Sigmoid colon (tissue), 4 donors: ENCODE data around the gene NLRP5.

Experiments
- EP300 ChIP-seq, 4 donors: sonication (generic); formaldehyde crosslinking; IDR thresholded peaks; one replicate each; pipeline ENCODE4 v1.6.1; 2017; ENCODE audit warnings: antibody characterized with exemption in 4 of 4
- POLR2AphosphoS5 ChIP-seq, 4 donors: sonication (generic); formaldehyde crosslinking; IDR thresholded peaks; one replicate each; pipeline ENCODE4 v1.6.1; 2017; ENCODE audit warnings: antibody characterized with exemption in 4 of 4
- TF ChIP-seq, protein P1 (sequence below), 4 experiments: fragments of 450-650 bp in 3 of 4; fragments of 200-600 bp in 1 of 4; IDR thresholded peaks; one replicate each; pipeline ENCODE4 v1.5.1; 2016 to 2019; ENCODE audit warnings: antibody characterized with exemption in 4 of 4, mild to moderate bottlenecking in 3 of 4, moderate library complexity in 2 of 4

DNA sequence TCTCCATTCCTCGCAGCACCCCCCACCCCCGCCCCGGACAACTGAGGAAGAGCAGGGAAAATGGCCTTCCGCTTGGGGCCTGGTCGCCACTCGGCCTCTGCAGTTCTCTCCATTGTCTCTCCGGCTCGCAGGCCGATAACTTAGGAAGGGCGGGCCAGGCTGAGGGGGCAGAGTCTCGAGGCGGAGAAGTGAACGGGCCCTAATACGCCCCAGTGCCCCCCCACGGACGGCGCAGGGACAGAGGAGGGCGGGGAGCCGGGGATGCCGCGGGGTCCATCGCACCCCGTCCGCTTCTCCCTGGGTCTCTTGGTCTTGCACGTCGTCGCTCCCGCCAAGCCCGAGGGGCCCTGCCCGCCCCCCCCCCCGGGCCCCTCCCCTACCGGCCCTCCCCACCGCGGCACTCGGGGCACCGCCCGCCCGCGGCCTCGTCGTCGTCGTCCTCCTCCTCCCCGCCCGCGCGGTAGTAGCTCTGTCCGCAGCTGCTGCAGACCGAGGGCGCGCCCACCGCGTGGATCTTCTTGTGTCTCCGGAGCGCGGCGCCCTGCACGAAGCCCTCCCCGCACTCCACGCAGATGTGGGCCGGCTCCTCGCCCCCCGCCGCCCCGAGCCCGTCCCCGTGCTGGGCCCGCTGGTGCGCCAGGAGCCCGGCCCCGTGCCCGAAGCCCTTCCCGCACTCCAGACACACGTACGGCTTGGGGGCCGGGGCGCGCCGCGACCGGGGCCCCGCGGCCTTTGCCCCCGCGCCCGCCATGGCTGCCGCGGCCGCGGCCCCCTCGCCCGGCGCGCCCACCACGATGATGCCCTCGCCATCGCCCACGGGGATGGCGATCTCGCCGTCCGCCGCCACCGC is 101.3 kb downstream of the NLRP5 start:
- TF ChIP-seq EP300 (IDR thresholded peaks at IDR 0.05), result no peak
- TF ChIP-seq POLR2AphosphoS5 (IDR thresholded peaks at IDR 0.05), result no peak
- TF ChIP-seq, protein P1, sequence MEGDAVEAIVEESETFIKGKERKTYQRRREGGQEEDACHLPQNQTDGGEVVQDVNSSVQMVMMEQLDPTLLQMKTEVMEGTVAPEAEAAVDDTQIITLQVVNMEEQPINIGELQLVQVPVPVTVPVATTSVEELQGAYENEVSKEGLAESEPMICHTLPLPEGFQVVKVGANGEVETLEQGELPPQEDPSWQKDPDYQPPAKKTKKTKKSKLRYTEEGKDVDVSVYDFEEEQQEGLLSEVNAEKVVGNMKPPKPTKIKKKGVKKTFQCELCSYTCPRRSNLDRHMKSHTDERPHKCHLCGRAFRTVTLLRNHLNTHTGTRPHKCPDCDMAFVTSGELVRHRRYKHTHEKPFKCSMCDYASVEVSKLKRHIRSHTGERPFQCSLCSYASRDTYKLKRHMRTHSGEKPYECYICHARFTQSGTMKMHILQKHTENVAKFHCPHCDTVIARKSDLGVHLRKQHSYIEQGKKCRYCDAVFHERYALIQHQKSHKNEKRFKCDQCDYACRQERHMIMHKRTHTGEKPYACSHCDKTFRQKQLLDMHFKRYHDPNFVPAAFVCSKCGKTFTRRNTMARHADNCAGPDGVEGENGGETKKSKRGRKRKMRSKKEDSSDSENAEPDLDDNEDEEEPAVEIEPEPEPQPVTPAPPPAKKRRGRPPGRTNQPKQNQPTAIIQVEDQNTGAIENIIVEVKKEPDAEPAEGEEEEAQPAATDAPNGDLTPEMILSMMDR (IDR thresholded peaks at IDR 0.05), result no peak
